ENCODE results near the gene PRKD3. TPM values are rescaled to one million over a fixed set of nuclear protein-coding genes. Genes with fewer than 3 reads are reported as not detected.

PRKD3 gene
- total RNA-seq, 1 experiment from 2014 or later, result 82.1 TPM

- no peak for TF ChIP-seq IRF2 (CRISPR knock-in tag; IDR thresholded peaks at IDR 0.05; ENCODE audit: borderline replicate concordance, low read depth)
- no peak for TF ChIP-seq FOXP1 (CRISPR knock-in tag; IDR thresholded peaks at IDR 0.05; ENCODE audit: borderline replicate concordance)
- no peak for TF ChIP-seq RORB (CRISPR knock-in tag; IDR thresholded peaks at IDR 0.05)
These were observed 6.0 kb upstream of the PRKD3 start (continued) for GRCh38 chr2:37330681-37331080.

- ChIA-PET CTCF (no interaction called here), POLR2A (no interaction called here)
- Mint-ChIP-seq H3K27ac (no peak overlapping the region), H3K36me3 (peaks cover 2% of the 10 kb centered on the region; the same call in 1 of the 2 replicates), H3K4me3 (no peak overlapping the region), H3K9me3 (no peaks in the 10 kb centered on the region), H3K4me1 (peaks cover 21% of the 10 kb centered on the region), H3K27me3 (ENCODE audit: low read depth) (peaks cover 20% of the 10 kb centered on the region)
- TF ChIP-seq, protein P1, sequence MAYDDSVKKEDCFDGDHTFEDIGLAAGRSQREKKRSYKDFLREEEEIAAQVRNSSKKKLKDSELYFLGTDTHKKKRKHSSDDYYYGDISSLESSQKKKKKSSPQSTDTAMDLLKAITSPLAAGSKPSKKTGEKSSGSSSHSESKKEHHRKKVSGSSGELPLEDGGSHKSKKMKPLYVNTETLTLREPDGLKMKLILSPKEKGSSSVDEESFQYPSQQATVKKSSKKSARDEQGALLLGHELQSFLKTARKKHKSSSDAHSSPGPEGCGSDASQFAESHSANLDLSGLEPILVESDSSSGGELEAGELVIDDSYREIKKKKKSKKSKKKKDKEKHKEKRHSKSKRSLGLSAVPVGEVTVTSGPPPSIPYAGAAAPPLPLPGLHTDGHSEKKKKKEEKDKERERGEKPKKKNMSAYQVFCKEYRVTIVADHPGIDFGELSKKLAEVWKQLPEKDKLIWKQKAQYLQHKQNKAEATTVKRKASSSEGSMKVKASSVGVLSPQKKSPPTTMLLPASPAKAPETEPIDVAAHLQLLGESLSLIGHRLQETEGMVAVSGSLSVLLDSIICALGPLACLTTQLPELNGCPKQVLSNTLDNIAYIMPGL (CRISPR knock-in tag; IDR thresholded peaks at IDR 0.05), result no peak
- TF ChIP-seq CBFB (CRISPR knock-in tag; IDR thresholded peaks at IDR 0.05; ENCODE audit: low read depth) (no peak), NR1H2 (CRISPR knock-in tag; IDR thresholded peaks at IDR 0.05) (no peak), SMAD3 (CRISPR knock-in tag; IDR thresholded peaks at IDR 0.05; ENCODE audit: borderline replicate concordance) (no peak), RORB (CRISPR knock-in tag; IDR thresholded peaks at IDR 0.05) (no peak), ZNF219 (CRISPR knock-in tag; IDR thresholded peaks at IDR 0.05; ENCODE audit: borderline replicate concordance) (no peak), OVOL2 (CRISPR knock-in tag; IDR thresholded peaks at IDR 0.05; ENCODE audit: borderline replicate concordance) (no peak), PRDM15 (CRISPR knock-in tag; IDR thresholded peaks at IDR 0.05) (no peak), PREB (CRISPR knock-in tag; IDR thresholded peaks at IDR 0.05; ENCODE audit: borderline replicate concordance) (no peak), MXD4 (CRISPR knock-in tag; IDR thresholded peaks at IDR 0.05; ENCODE audit: borderline replicate concordance) (no peak), GTF2I (CRISPR knock-in tag; conservative IDR thresholded peaks at IDR 0.05) (no peak), ESRRA (CRISPR knock-in tag; IDR thresholded peaks at IDR 0.05; ENCODE audit: borderline replicate concordance) (no peak)
- TF ChIP-seq, protein P2, sequence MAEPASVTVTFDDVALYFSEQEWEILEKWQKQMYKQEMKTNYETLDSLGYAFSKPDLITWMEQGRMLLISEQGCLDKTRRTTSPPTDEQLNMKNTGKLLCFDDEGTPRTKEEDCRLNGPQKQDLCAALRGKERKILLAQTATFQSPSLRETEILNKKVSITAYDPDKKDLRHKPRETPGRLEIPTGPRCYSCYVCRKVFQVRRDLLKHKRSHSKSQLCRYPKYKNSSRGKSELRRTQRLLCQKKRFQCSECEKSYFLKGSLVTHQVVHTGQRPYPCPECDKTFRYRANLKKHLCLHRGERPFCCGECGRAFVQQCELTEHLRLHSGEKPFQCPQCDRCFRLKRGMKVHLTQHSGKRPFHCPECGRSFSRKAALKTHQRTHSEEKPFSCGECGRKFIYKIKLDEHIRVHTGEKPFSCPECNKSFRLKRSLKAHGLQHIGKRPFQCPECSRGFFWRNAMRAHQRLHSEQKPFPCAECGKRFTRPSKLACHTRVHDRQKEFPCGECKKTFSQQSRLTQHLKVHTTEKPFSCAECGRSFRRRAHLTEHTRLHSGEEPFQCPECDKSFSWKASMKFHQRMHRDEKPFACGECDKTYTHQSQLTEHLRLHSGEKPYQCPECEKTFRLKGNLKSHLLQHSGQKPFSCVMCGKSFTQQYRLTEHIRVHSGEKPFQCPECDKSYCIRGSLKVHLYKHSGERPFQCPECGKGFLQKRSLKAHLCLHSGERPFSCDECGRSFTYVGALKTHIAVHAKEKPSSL (CRISPR knock-in tag; conservative IDR thresholded peaks at IDR 0.05), result no peak
- TF ChIP-seq, protein P3, sequence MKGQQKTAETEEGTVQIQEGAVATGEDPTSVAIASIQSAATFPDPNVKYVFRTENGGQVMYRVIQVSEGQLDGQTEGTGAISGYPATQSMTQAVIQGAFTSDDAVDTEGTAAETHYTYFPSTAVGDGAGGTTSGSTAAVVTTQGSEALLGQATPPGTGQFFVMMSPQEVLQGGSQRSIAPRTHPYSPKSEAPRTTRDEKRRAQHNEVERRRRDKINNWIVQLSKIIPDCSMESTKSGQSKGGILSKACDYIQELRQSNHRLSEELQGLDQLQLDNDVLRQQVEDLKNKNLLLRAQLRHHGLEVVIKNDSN (CRISPR knock-in tag; IDR thresholded peaks at IDR 0.05), result no peak
- TF ChIP-seq, protein P4, sequence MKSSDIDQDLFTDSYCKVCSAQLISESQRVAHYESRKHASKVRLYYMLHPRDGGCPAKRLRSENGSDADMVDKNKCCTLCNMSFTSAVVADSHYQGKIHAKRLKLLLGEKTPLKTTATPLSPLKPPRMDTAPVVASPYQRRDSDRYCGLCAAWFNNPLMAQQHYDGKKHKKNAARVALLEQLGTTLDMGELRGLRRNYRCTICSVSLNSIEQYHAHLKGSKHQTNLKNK (CRISPR knock-in tag; IDR thresholded peaks at IDR 0.05), result no peak
- ATAC-seq, result no peak
- no peak for DNase-seq (ENCODE audit: low spot score)
These were observed 2.4 kb upstream of the PRKD3 start for GRCh38 chr2:37326866-37327634.
